ENCODE measurements around the gene DDI2.
"Not testable (repeated sequence)": the region's sequence is repeated elsewhere in the genome, so short reads cannot be mapped to it uniquely, and the experiment has no call there.

DDI2 gene

GRCh38 chr1:15637826-15638225 is 20.6 kb downstream of the DDI2 start:
- DNase-seq, result no peak

DNA sequence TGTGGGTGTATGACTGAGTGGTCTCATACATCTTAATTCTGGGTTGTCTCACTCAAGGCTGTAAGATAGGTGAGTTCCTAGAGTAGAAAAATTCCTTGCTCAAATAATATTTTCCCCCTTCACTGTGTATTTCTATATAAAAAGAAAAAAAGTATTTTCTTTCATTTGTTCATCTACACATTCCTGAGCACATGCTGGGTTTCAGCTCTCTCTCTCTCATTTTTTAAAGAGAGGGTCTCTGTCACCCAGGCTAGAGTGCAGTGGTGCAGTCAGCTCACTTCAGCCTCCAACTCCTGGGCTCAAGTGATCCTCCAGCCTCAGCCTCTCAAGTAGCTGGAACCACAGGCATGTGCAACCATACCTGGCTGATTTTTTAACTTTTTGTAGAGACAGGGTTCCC is 22.0 kb downstream of the DDI2 start:
- DNase-seq, result no peak

DNA sequence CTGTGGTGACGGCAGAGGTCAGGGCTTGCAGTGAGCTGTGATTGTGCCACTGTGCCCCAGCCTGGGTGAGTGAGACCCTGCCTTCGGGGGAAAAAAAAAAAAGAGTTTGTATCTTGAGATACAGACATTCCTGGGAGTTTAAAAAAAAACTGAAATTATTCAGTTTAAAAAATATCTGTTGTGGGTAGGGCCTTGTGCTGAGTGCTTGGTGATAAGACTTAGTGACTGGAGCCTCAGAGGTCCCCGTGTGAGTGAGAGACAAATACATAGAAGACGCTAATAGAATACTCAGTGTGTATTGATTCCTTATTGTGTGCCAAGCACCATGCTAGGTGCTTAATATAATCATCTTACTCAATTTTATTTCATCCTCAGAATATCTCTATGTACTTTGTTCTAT is 22.7 kb downstream of the DDI2 start:
- DNase-seq, result no peak

GRCh38 chr1:15640667-15641066 is 23.4 kb downstream of the DDI2 start:
- peak; percentile 19 for DNase-seq

DNA sequence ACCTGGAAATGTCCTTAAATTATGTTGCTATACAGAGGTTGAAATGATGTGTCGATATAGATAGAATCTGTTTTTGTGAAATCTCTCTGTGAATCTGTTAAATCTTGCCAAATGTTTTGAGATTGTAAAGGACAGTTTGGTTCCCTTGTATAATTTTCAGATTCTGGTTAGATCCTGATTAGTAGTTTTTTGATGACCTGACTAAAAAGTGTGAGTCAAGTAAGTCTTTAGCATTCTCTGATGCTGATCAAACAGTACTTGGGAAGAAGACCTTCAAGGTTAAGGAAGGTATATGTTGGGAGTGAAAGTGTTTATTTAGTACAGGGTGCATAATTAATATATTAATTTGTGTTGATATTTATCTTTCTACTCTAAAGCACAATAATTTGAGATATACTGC is 32.7 kb downstream of the DDI2 start:
- no peak for DNase-seq

GRCh38 chr1:15650433-15650832 is 33.2 kb downstream of the DDI2 start:
- no peak for DNase-seq

DNA sequence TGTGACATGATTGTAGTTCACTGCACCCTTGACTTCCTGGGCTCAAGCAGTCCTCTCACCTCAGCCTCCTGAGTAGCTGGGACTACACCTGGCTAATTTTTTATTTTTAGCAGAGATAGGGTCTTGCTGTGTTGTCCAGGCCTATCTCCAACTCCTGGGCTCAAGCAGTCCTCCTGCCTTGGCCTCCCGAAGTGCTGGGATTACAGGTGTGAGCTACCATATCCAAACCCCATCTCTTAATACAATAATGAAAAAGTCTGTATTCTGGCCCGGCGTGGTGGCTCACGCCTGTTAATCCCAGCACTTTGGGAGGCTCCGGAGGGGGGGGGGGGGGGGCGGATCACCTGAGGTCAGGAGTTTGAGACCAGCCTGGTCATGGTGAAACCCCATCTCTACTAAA is 34.9 kb downstream of the DDI2 start:
- DNase-seq, result not testable (repeated sequence)

DNA sequence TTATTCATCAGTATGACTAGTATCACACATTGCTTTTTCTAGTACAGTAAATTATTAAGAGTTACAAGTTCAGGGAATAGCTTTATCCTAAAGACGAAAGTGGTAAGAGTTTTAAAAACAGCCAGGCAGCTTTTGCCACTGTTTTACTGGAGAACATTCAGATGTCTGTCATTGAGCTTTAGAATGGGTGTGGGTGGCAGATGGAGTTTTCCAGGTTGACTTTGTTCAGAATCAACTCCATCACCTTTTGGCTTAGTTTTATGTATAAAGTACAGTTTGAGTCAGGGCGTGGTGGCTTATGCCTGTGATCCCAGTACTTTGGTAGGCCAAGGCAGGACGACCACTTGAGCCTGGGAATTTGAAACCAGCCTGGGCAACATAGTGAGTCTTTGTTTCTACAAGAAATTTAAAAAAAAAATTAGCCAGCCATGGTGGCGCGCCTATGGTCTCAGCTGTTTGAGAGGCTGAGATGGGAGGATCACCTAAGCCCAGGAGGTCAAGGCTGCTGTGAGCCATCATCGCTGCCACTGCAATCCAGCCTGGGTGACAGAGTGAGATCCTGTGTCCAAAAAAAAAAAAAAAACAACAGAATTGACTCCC is 36.9 kb downstream of the DDI2 start:
- DNase-seq, result no peak

- no peak for DNase-seq
Observed at GRCh38 chr1:15656464-15656863, 39.2 kb downstream of the DDI2 start.

- peak; percentile 32 for DNase-seq
Observed at GRCh38 chr1:15657021-15657420, 39.8 kb downstream of the DDI2 start.

DNA sequence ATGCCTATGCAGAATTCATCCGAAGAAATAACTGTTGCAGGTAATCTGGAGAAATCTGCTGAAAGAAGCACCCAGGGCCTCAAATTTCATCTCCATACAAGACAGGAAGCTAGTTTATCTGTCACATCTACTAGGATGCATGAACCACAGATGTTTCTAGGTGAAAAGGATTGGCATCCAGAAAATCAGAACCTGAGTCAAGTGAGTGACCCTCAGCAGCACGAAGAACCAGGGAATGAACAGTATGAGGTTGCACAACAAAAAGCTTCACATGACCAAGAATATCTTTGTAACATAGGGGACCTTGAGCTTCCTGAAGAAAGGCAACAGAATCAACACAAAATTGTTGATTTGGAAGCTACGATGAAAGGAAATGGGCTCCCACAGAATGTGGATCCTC is 42.9 kb downstream of the DDI2 start:
- no peak for DNase-seq

DNA sequence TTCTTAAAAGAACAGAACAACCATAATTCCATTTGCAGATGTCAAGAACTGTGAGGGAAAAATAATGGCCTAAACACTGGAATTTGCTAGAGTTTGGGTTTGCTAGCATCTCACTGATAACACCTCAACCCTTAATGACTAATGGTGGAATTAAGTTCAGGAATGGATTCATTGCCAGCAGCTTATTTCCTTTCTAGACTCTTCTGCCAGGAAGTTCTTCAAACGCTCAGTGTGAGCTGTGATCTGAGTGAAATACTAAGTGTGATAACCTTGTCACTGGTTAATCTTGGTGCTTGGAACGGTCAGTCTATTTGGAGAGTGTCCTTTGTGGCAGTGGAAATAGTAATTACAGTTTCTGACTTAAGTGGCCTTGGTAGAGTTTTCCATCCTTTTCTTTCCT is 45.2 kb downstream of the DDI2 start:
- no peak for DNase-seq

GRCh38 chr1:15663925-15664324 is 46.7 kb downstream of the DDI2 start:
- DNase-seq, result no peak

DNA sequence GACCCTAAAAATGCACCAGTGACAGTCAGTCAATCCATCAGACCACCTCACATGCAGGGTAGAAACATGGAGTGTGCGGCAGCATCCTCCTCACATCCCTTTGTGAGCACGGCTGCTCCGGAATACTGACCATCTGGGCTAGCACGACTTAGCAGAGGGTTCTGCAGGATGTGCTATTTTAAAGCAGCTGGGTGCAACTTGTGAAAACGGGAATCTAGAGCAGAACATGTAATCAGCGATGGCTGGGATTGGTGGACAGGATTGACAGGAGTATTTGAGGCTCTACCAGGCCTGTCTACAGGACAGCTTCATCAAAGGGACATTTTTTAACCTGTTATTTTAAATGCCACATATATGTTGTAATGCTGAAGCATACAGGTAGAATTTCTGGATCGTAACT is 50.1 kb downstream of the DDI2 start:
- DNase-seq, result no peak

DNA sequence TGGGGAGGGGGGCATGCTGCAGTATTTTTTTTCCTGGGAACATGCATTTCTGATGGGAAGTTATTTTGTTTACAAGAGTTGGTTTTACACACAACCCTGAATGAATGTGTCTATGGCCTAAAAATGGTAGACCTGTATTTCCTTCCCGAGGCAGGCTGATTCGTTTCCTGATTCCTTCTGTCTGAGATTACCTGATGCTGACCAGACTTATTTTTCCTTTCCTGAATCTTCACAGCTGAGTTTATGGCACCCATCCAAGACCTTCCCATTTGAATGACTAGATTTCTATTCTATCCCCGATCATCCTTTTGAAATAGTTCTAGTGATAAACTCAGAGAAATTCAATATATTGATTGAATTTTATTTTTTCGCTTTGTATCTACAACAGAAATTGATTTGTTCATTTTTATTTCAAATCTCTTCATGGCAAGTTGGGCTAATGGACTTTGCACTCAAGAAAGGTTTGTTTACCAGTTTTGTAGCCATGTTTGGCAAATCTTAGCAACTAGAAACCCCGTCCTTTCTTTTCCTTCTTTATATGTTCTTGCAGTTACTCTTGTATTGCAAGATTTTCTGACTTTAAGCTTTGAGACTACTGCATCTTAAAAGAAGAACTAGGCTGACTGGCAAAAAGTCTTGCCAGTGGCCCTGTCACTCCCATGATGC is 51.0 kb downstream of the DDI2 start:
- no peak for DNase-seq

- DNase-seq, result no peak
Observed at GRCh38 chr1:15669074-15669473, 51.8 kb downstream of the DDI2 start.

DNA sequence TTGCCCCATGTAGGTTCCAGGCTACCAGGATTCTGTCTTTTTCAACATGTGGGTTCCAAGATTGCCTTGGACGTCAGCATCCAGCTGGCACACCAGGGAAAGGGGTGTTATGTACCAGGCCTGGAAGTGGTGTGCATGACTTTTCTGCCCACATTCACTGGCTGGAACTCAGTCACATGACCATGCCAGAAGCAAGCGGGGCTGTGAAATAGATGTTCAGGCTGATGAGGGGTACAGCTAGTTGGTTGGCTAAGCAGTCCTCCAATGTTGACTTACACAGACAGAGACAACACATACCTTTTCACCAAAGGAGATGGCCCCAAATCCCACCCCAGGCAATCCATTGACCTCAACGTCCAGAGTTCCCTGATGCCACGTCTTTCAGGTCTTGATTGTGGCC is 52.6 kb downstream of the DDI2 start:
- DNase-seq, result no peak

DNA sequence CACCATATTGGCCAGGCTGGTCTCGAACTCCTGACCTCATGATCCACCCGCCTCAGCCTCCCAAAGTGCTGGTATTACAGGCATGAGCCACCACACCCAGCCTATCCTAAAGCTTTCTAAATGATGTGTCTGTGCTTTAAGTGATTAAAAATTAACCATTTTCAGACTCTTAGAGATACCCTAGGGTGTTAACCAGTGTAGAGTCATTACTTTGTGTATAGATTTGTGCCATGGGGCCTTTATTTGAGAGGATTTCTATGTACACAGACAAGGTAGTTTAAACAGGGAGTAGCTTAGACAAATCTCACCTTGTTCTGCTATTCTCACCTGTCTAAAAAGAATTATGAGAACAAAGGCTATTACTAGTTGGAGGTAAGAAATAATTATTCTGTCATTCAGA is 54.2 kb downstream of the DDI2 start:
- DNase-seq, result no peak

DNA sequence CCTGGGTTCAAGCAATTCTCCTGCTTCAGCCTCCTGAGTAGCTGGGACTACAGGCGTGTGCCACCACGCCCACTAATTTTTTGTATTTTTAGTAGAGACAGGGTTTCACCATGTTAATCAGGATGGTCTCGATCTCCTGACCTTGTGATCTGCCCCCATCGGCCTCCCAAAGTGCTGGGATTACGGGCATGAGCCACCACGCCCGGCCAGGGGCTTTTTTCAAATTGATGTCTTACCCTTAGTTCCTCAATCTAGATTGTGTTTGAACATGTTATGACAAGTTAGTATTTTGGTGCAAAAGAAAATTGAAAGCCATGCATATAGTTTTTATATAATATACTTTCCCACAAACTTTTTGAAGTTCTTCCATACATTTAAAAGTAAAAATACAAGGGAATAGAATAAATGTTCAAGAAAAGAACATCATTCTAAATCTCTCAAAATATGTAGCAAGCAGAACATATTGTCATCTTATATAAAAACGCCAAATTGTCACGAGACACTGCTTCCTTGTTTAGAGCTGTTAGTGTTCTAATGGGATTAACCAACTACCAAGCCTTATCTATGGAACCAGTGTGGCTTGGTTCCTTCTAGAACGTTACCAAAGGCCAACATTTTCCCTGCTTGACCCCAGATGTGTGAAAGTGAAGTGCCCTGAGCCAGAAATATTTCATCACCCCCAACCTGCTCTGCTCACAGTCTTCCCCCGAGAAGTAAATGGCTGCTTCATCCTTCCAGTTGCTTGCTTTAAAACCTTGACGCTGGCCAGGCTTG is 57.3 kb downstream of the DDI2 start:
- peak; percentile 67 for DNase-seq

- peak; percentile 72 for DNase-seq
Observed at GRCh38 chr1:15676010-15676409, 58.8 kb downstream of the DDI2 start.

DNA sequence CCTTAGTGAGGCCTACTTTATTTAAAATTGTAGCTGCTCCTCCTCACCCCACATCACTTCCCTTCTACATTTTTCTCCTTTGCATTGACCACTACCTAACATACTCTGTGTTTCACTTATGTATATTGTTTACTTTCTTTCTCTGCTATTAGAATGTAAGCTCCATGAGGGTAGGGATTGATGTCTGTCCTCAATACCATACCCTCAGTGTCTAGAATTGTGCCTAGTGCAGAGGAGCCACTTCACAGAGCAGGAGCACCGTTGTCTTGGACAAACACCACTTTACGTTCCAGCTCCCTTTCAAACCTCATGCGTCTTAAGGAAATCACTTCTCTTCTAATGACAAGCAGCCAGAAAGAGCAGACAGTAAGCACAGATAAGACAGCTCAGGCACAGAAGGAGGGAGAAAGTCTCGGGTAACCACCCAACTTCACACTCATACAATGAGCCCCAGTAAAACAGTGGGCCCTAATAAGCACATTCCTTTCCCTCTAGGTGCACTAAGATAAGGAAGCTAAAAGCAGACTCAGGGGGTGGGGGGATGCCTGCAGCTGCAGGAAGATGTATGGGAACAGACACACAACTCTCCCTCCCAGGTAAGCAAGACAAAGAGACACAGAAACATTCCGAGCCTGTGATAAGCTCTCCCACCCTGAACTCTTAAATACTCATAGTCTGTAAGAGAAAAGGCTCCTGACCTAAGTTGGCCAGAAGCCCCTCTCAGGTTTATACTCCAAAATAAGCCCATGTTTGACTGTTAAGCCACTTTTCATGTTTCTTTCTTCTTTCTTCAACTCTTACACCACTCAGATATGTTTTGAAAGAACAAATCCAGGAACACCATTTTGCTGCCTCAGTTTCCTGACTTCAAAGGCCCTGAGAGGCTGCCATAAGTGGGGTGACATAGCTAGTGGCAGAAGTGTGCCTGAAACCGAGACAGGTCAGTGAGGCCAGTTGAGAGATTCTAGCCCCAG is 59.7 kb downstream of the DDI2 start:
- no peak for DNase-seq

- DNase-seq, result peak; percentile 56
Observed at GRCh38 chr1:15678578-15678977, 61.3 kb downstream of the DDI2 start.

- DNase-seq, result peak; percentile 46
Observed at GRCh38 chr1:15680131-15680530, 62.9 kb downstream of the DDI2 start.
